ENCODE results near the gene UGCG.

GRCh38 chr9:111877420-111877819, 19.2 kb upstream of the UGCG start:
- TF ChIP-seq, protein P1, sequence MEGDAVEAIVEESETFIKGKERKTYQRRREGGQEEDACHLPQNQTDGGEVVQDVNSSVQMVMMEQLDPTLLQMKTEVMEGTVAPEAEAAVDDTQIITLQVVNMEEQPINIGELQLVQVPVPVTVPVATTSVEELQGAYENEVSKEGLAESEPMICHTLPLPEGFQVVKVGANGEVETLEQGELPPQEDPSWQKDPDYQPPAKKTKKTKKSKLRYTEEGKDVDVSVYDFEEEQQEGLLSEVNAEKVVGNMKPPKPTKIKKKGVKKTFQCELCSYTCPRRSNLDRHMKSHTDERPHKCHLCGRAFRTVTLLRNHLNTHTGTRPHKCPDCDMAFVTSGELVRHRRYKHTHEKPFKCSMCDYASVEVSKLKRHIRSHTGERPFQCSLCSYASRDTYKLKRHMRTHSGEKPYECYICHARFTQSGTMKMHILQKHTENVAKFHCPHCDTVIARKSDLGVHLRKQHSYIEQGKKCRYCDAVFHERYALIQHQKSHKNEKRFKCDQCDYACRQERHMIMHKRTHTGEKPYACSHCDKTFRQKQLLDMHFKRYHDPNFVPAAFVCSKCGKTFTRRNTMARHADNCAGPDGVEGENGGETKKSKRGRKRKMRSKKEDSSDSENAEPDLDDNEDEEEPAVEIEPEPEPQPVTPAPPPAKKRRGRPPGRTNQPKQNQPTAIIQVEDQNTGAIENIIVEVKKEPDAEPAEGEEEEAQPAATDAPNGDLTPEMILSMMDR (conservative IDR thresholded peaks at IDR 0.05; ENCODE audit: low read length) = no peak
- TF ChIP-seq EZH2phosphoT487 (IDR thresholded peaks at IDR 0.05; ENCODE audit: borderline replicate concordance) = no peak
